Gastroesophageal sphincter (tissue), 3 donors: ENCODE results near the gene ORM2.
"Not testable (repeated sequence)": the region's sequence is repeated elsewhere in the genome, so short reads cannot be mapped to it uniquely, and the experiment has no call there.

Experiments
- CTCF ChIP-seq, 4 experiments: fragments of 200-600 bp in 2 of 4; fragments of 450-650 bp in 2 of 4; sonication (generic) in 1 of 4; IDR thresholded peaks; one replicate each; pipeline ENCODE4 v1.5.1; 2017 to 2019; ENCODE audit warnings: antibody characterized with exemption in 4 of 4, mild to moderate bottlenecking in 2 of 4, moderate library complexity in 2 of 4
- EP300 ChIP-seq: sonication (generic); formaldehyde crosslinking; IDR thresholded peaks from one replicate; pipeline ENCODE4 v1.6.1; 2017; ENCODE audit warnings: antibody characterized with exemption, mild to moderate bottlenecking
- POLR2A ChIP-seq, 2 donors: fragments of 450-650 bp; IDR thresholded peaks; one replicate each; pipeline ENCODE4 v1.6.1; 2017; ENCODE audit warnings: antibody characterized with exemption in 2 of 2, mild to moderate bottlenecking in 2 of 2, moderate library complexity in 1 of 2

- not testable (repeated sequence) for TF ChIP-seq CTCF (IDR thresholded peaks at IDR 0.05); EP300; POLR2A (IDR thresholded peaks at IDR 0.05)
Measured at GRCh38 chr9:114322160-114322818, 7.4 kb upstream of the ORM2 start.
